ENCODE measurements around the gene MAML3.

Gene MAML3

DNA sequence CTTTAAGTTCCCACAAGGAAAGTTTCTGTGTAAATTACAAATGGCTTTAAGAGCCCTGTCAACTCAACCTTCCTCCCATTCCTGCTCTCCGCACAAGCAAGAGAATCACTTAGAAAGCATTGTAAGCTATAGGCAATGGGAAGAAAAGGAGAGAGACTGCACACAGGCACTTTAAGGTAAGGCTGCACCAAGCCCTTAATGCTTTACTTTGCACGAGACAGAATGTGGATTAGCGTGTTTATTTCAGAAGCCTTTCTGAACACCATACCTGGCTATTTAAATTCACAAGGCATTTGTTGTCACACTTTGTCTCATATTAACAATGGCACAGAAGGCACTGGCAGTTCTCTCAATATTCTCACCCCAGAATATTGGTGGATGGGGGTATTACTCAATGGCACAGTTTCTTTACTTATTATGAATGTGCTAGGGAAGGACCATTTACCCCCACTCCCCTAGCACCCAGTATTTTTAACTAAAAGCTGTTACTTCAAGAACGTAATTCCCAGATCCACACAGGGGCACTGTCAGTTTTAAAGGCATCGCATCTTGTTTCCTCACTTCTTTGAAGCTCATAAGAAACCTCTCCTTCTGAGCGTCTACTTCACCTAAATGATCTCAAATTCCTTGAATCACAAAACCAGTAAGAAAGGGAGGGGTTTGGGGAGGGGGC lies 150.0 kb downstream of the MAML3 start:
- Mint-ChIP-seq H3K4me3 (no peak overlapping the region), H3K9me3 (no peaks in the 10 kb centered on the region), H3K4me1 (ENCODE audit: low read depth) (no peaks in the 10 kb centered on the region), H3K36me3 (ENCODE audit: low read depth) (no peaks in the 10 kb centered on the region), H3K27ac (no peak overlapping the region), H3K27me3 (ENCODE audit: low read depth) (peaks cover 45% of the 10 kb centered on the region)

DNA sequence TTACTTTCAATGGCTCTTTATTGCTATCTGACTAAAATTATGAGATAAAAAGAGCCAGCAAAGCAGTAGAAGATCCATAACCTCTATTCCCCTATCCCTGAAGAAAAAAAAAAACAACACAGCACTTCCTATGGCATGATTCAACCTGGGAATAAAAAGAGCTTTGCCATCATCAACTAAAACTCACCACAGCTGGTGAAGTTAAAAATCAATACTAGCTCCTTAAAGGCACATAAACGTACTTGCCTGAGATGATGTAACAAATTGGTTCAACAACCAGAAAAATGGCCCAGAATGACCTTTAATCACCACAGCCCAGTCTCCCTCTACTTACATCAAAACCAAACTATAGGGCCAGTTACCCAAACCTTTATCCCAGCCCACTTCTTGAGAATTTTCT lies 153.8 kb downstream of the MAML3 start:
- Mint-ChIP-seq H3K36me3 (ENCODE audit: low read depth) (no peaks in the 10 kb centered on the region), H3K4me1 (ENCODE audit: low read depth) (no peaks in the 10 kb centered on the region), H3K9me3 (no peaks in the 10 kb centered on the region), H3K27me3 (ENCODE audit: low read depth) (peaks cover 42% of the 10 kb centered on the region), H3K4me3 (no peak overlapping the region), H3K27ac (no peak overlapping the region)

DNA sequence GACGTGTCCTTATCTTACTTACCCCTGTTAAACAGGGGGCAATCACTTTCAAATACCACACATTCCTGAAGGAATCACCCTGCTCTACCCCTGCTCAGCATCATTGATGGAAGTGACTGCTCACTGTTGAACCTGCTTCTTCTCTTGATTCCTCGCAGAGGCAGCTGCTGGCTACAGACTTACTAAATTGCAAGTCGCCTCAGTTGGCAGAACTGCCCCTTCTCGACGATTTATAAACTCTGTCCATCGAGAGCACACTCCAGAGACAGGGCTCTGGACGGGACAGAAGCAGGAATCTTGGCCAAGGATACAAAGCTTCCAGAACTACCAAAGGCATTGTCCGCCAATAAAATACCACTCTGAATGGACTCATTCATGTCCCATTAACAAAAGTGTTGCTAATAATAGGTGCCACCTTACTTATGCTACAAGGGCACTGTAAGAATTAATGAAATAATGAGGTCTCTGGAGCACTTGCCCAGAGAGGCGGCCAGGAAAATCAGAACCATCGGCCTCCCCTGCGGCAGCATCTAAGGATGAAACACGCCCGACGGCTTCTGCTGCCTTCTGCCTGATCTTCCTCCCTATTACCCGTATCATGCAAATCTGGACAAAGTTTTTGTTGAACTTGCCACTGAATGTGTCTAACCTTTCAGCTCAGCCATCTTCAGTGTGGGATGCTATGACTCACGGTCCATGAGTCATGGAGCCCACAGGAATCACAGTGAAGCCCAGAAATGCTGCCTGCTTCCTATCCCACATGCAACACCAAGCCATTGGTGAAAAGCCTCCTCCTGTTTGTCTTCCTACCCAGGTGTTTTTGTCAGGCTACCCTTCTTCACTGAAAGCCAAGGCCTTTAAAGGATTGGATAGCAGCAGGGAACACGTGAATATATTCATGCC lies 164.9 kb downstream of the MAML3 start:
- H3K4me3 Mint-ChIP-seq: no peak overlapping the region
- H3K4me1 Mint-ChIP-seq (ENCODE audit: low read depth): peaks cover 5% of the 10 kb centered on the region
- no peak overlapping the region for H3K27ac Mint-ChIP-seq
- H3K9me3 Mint-ChIP-seq: peaks cover 6% of the 10 kb centered on the region
- H3K27me3 Mint-ChIP-seq (ENCODE audit: low read depth): peaks cover 17% of the 10 kb centered on the region
- no peaks in the 10 kb centered on the region for H3K36me3 Mint-ChIP-seq (ENCODE audit: low read depth)

DNA sequence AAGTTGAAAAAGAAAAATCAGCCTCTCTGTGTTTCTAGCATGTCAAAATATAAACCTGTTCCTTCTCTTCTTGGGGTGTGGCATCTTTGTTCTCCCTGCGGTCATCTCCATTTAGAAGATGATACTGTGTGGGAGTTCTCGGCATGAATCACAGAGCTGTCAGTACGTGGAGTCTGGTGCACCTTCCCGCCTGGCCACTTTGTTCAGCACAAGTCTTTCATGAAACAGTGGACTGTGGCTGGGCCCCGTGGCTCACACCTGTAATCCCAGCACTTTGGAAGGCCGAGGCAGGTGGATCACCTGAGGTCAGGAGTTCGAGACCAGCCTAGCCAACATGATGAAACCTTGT lies 166.5 kb downstream of the MAML3 start:
- H3K4me3 Mint-ChIP-seq: no peak overlapping the region
- no peaks in the 10 kb centered on the region for H3K36me3 Mint-ChIP-seq (ENCODE audit: low read depth)
- H3K27ac Mint-ChIP-seq: no peak overlapping the region
- peaks cover 5% of the 10 kb centered on the region for H3K4me1 Mint-ChIP-seq (ENCODE audit: low read depth)
- H3K27me3 Mint-ChIP-seq (ENCODE audit: low read depth): peaks cover 26% of the 10 kb centered on the region
- peaks cover 6% of the 10 kb centered on the region for H3K9me3 Mint-ChIP-seq

DNA sequence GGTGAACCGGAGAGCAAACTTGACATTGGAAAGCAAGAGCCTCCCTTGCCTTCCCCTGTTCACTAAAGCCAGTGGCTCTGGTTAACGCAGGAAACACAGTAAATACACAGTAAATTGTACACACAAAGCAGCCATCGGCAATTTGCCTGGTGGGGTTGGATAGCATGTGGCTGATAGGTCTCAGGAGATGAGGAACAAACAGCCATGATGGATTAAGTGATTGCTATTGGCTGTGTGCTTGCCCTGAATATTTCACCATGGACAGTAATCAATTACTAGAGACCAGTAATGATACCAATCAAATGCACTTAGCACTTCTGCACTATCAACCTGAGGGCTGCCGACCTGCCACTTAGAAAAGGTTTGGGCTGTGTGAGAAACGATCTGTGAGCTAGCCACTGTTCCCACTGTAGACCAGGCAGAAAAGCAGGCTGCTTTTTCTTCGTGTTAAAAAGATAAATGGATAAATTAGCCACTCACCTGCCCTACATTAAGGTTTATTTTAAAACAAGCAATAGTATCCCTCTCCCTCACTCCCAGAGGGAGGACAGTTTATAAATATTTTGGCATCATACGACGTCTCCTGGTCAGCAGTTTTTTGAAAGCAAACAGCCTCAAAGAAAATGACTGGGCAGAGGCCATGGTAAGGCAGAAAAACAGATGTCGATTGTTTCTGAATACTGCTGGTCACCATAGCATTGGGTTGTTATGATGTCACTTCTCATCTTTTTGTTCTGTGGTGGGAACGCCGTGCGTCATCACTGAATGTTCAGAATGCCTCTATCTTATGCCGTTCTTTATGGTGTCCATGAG lies 167.1 kb downstream of the MAML3 start:
- Mint-ChIP-seq H3K27me3 (ENCODE audit: low read depth) (peaks cover 23% of the 10 kb centered on the region), H3K27ac (no peak overlapping the region)

DNA sequence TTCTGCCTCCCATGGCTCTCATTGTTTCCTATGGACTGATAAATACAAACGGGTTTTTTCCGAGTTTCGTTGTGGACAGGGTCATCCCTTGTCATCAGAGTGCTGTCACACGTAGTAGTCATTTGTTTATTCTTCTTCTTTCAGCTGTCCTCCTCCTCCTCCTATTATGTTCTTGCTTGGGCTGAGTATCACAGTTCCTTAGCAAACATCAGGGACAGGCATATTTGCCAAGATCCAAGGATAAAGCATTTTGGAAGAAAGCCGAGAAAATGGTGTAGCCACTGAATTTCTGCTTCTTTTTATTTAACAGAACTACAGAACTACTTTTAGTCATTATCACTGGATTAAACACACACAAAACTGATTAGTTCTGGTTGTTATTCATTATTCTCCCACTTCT lies 167.9 kb downstream of the MAML3 start:
- H3K9me3 Mint-ChIP-seq: no peaks in the 10 kb centered on the region
- peaks cover 22% of the 10 kb centered on the region for H3K27me3 Mint-ChIP-seq (ENCODE audit: low read depth)
- H3K36me3 Mint-ChIP-seq (ENCODE audit: low read depth): no peaks in the 10 kb centered on the region
- H3K4me1 Mint-ChIP-seq (ENCODE audit: low read depth): peaks cover 5% of the 10 kb centered on the region
- H3K4me3 Mint-ChIP-seq: no peak overlapping the region
- no peak overlapping the region for H3K27ac Mint-ChIP-seq

More for the DNA sequence above, 167.1 kb downstream of the MAML3 start:
- Mint-ChIP-seq H3K36me3 (ENCODE audit: low read depth) (no peaks in the 10 kb centered on the region), H3K4me1 (ENCODE audit: low read depth) (peaks cover 5% of the 10 kb centered on the region), H3K4me3 (no peak overlapping the region), H3K9me3 (peaks cover 2% of the 10 kb centered on the region)

DNA sequence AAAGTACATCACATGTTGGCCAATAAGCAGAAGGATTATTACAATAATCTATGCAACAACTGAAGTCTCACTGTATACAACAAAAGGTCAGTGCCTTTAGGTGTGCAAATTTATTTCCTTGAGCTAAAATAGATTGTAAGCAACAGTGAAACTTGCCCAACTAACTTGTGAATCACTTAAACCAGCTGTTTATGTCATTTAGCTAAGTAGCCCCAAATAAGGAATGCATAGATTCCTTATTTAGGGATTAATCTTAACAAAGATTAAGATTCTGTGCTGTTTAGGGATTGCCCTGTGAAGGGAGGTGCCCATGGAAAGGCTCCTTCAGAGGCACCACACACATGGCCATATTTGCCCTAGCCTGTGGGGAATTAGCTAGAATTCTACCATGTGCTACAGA lies 168.6 kb downstream of the MAML3 start:
- Mint-ChIP-seq H3K27ac (no peak overlapping the region), H3K27me3 (ENCODE audit: low read depth) (peaks cover 22% of the 10 kb centered on the region), H3K4me3 (no peak overlapping the region), H3K36me3 (ENCODE audit: low read depth) (no peaks in the 10 kb centered on the region), H3K9me3 (no peaks in the 10 kb centered on the region), H3K4me1 (ENCODE audit: low read depth) (peaks cover 5% of the 10 kb centered on the region)

DNA sequence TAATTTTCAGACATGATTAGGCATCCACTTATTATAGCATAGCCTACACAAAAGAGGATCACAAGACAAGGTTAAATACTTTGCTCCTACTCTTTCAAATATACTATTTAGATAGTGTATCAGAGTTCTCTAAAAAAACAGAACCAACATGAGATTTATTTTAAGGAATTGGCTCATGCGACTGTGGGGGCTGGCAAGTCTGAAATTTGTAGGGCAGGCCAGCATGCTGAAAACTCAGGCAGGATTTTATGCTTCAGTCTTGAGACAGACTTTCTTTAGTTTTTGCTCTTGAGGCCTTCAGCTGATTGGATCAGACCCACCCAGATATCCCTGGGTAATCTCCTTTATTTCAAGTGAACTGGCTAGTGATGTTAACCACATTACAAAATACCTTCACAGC lies 169.5 kb downstream of the MAML3 start:
- no peaks in the 10 kb centered on the region for H3K9me3 Mint-ChIP-seq
- no peak overlapping the region for H3K4me3 Mint-ChIP-seq
- H3K27ac Mint-ChIP-seq: no peak overlapping the region
- peaks cover 22% of the 10 kb centered on the region for H3K27me3 Mint-ChIP-seq (ENCODE audit: low read depth)
- peaks cover 5% of the 10 kb centered on the region for H3K4me1 Mint-ChIP-seq (ENCODE audit: low read depth)
- no peaks in the 10 kb centered on the region for H3K36me3 Mint-ChIP-seq (ENCODE audit: low read depth)

DNA sequence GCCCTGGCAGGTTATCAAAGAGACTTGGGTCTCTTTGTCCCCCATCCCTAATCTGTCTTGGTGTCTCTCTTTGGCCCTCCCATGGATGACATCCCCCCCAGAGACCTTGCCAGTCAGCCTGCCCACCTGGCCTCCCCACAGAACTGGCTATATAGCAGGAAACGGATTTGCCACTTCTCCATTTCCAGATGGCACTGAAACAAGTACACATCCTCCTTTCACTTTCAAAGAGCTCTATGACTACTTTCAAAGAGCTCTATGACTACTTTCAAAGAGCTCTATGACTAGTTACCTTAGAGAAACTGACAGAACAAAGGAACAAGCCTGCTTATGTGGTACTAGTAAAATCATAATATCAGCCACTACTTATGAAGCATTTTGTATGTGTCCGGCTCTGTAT lies 175.3 kb downstream of the MAML3 start:
- peaks cover 2% of the 10 kb centered on the region for H3K36me3 Mint-ChIP-seq (ENCODE audit: low read depth)
- peaks cover 38% of the 10 kb centered on the region for H3K4me1 Mint-ChIP-seq (ENCODE audit: low read depth)
- peak overlapping the region; percentile 19 for H3K4me3 Mint-ChIP-seq
- no peaks in the 10 kb centered on the region for H3K9me3 Mint-ChIP-seq
- H3K27me3 Mint-ChIP-seq (ENCODE audit: low read depth): peaks cover 7% of the 10 kb centered on the region
- H3K27ac Mint-ChIP-seq: peak overlapping the region; percentile 21

DNA sequence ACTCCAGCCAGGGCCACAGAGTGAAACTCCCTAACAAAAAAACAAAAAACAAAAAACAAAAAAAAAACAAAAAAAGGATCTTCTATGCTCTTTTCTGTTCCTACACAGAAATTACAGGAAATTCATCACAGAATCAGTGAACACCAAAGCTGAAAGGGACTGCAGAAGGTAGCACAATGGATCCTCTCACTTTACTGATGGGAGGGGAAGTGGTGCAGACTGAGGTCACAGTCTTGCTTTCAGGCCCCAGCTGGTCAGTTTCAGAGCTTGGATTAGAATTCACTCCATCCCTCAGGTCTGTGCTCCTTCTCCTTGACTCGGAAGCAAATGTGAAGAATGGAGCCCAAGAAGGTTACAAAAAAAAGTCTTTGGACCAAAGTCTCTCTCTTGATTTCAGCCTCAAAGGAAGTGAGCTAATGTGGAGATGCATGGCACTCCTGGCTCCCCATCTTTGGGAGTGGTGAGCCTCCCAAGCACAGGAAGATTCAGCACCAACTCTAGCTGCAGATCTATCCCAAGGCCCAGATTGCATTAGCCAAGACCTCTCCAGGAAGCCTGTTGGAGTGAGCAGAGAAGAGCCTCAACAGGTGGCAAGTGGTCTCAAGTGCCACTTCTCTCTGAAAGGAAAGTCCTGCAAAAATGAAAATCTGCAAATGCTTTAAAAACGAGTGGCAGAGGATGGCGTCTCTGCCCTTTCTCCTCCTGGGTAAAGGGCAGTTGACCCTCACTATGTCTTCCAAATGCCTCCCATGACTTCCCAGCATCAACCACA lies 176.0 kb downstream of the MAML3 start:
- no peak overlapping the region for H3K27ac Mint-ChIP-seq
- peaks cover 42% of the 10 kb centered on the region for H3K4me1 Mint-ChIP-seq (ENCODE audit: low read depth)
- peaks cover 3% of the 10 kb centered on the region for H3K27me3 Mint-ChIP-seq (ENCODE audit: low read depth)
- no peaks in the 10 kb centered on the region for H3K9me3 Mint-ChIP-seq
- no peak overlapping the region for H3K4me3 Mint-ChIP-seq
- H3K36me3 Mint-ChIP-seq (ENCODE audit: low read depth): peaks cover 2% of the 10 kb centered on the region

DNA sequence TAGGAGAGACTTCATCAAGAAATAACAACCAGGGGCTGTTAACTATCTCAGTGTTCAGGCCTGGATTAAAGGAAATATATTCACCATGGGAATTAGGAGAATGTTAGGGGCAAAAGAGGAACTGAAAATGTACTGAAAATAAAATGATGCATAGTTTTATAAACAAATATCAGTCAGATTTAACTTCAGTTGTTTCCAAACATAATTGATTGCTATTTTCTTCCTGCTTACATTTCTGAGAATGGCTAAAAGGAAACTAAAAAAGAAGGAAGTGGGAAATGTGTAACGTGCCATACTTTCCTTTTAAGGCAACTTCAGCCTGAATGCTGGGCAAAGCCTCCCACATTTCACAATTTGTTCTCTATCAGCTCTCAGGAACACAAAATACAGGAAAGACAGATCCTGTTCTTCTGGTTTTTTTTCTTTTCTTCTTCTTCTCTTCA lies 178.1 kb downstream of the MAML3 start:
- Mint-ChIP-seq H3K4me3 (peak overlapping the region; percentile 27), H3K9me3 (no peaks in the 10 kb centered on the region), H3K4me1 (ENCODE audit: low read depth) (peaks cover 45% of the 10 kb centered on the region), H3K27ac (peak overlapping the region; percentile 64), H3K36me3 (ENCODE audit: low read depth) (peaks cover 2% of the 10 kb centered on the region), H3K27me3 (ENCODE audit: low read depth) (no peaks in the 10 kb centered on the region)

DNA sequence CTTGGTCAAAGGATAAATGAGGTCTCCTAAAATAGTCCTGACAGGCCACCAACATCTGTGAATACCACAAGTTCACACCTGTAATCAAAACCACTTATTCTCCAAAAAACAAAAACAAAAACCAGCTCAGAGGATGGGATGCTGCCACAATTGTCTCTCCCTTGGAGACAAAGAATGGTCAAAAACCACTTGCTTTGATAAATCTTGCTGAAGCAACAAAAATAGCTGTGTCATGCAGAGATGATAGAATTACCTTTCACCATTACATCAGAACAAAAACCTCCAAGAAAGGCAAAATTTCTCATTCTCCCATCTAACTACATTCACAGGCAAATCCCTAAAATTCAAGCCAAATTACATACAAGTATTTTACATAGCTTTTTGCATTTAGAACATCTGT lies 180.4 kb downstream of the MAML3 start:
- Mint-ChIP-seq H3K27me3 (ENCODE audit: low read depth) (no peaks in the 10 kb centered on the region), H3K4me3 (no peak overlapping the region), H3K4me1 (ENCODE audit: low read depth) (peaks cover 36% of the 10 kb centered on the region), H3K27ac (no peak overlapping the region), H3K9me3 (no peaks in the 10 kb centered on the region), H3K36me3 (ENCODE audit: low read depth) (peaks cover under 1% of the 10 kb centered on the region)

DNA sequence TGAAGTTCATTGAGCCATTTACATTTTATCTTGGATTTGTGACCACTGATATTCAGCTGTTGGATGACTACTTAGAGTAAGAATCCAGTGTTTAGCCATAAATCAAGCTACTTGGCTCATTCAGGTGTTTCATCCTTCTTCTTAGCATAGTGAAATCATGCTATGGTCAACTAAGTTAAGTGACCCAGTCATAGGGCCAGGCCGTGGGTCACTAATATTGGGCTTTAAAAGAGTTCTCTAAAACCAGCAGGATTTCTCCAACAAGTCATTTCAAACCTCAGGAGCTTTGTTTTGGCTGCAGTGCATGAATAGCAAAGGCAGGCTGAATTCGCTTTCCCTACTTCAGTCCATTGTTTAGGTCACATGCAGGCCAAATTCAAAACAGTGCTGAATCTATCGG lies 181.0 kb downstream of the MAML3 start:
- Mint-ChIP-seq H3K27me3 (ENCODE audit: low read depth) (no peaks in the 10 kb centered on the region), H3K27ac (no peak overlapping the region)

DNA sequence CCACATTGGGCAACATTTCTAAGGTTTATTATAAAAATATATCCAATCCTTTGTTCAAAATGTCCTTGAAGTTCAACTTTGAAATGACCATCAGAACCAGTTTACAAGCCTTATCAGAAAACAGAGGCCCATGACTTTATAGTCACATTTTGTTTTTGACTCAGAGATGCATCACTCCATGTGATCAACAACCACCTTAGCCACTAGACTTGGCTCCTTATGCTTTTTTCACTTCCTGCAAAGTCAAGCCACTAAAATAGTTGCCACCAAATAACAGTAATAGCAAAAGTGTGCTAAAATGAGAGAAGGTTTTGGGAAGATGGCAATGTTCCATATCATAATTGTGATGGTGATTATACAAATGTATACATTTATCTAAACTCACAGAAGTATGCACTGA lies 181.7 kb downstream of the MAML3 start:
- no peak overlapping the region for H3K27ac Mint-ChIP-seq
- no peaks in the 10 kb centered on the region for H3K36me3 Mint-ChIP-seq (ENCODE audit: low read depth)
- peaks cover 29% of the 10 kb centered on the region for H3K4me1 Mint-ChIP-seq (ENCODE audit: low read depth)

More for the DNA sequence above, 181.0 kb downstream of the MAML3 start:
- Mint-ChIP-seq H3K4me3 (no peak overlapping the region), H3K36me3 (ENCODE audit: low read depth) (no peaks in the 10 kb centered on the region), H3K9me3 (no peaks in the 10 kb centered on the region), H3K4me1 (ENCODE audit: low read depth) (peaks cover 32% of the 10 kb centered on the region)

More for the DNA sequence above, 181.7 kb downstream of the MAML3 start:
- H3K9me3 Mint-ChIP-seq: no peaks in the 10 kb centered on the region
- H3K4me3 Mint-ChIP-seq: no peak overlapping the region
- H3K27me3 Mint-ChIP-seq (ENCODE audit: low read depth): no peaks in the 10 kb centered on the region
